HepG2 (cell line): ENCODE measurements around the gene NFS1. TPM values are rescaled to one million over a fixed set of nuclear protein-coding genes. Genes with fewer than 3 reads are reported as not detected.
A peak's percentile ranks its signal among the peaks of the same experiment; 100 is the strongest.

Source experiments
- BRF2 ChIP-seq: sonication (generic); formaldehyde crosslinking; IDR thresholded peaks from 2 replicates; pipeline ENCODE4 v1.8.1; 2022; ENCODE audit warnings: mild to moderate bottlenecking, missing genetic modification reagents
- DR1 ChIP-seq: sonication (generic); formaldehyde crosslinking; IDR thresholded peaks from 2 replicates; pipeline ENCODE4 v1.8.0; 2021; ENCODE audit warnings: mild to moderate bottlenecking, missing genetic modification reagents, inconsistent platforms
- FOXA3 ChIP-seq: IDR thresholded peaks from 2 replicates; pipeline ENCODE4 v1.6.1; 2016; ENCODE audit warnings: missing genetic modification reagents, missing compliant biosample characterization
- GFI1 ChIP-seq: sonication (generic); formaldehyde crosslinking; IDR thresholded peaks from 2 replicates; pipeline ENCODE4 v1.5.0; 2020; ENCODE audit warnings: missing genetic modification reagents, mild to moderate bottlenecking, borderline replicate concordance
- HNF4G ChIP-seq, 2 experiments: sonication (generic) in 1 of 2; formaldehyde crosslinking in 1 of 2; IDR thresholded peaks; 2 replicates each; pipeline versions ENCODE4 v1.4.0 to v1.6.1; 2011 to 2020; ENCODE audit warnings: borderline replicate concordance in 2 of 2, low read depth in 2 of 2, mild to moderate bottlenecking in 2 of 2, low read length in 1 of 2, missing genetic modification reagents in 1 of 2, moderate library complexity in 1 of 2
- NFYC ChIP-seq: IDR thresholded peaks from 2 replicates; pipeline ENCODE4 v1.6.1; 2016; ENCODE audit warnings: missing genetic modification reagents, missing compliant biosample characterization
- RAD51 ChIP-seq: fragments of 450-650 bp; IDR thresholded peaks from 2 replicates; pipeline ENCODE4 v1.6.1; 2016; ENCODE audit warnings: borderline replicate concordance
- SMC3 ChIP-seq: IDR thresholded peaks from 2 replicates; pipeline ENCODE4 v1.6.1; 2011; ENCODE audit warnings: low read length, improper control_type of control experiment
- STAT5B ChIP-seq: sonication (generic); formaldehyde crosslinking; IDR thresholded peaks from 2 replicates; pipeline ENCODE4 v1.4.0; 2020; ENCODE audit warnings: missing genetic modification reagents
- ZNF282 ChIP-seq: fragments of 450-650 bp; IDR thresholded peaks from 2 replicates; pipeline ENCODE4 v1.6.1; 2018; ENCODE audit not compliant: partially characterized antibody
- ZNF329 ChIP-seq: sonication (generic); formaldehyde crosslinking; IDR thresholded peaks from 2 replicates; pipeline ENCODE4 v1.9.0; 2021; ENCODE audit warnings: low read depth, mild to moderate bottlenecking, missing genetic modification reagents
- ZNF44 ChIP-seq: sonication (generic); formaldehyde crosslinking; IDR thresholded peaks from 2 replicates; pipeline ENCODE4 v1.5.1; 2020; ENCODE audit warnings: mild to moderate bottlenecking, missing genetic modification reagents
- ZNF446 ChIP-seq: sonication (generic); formaldehyde crosslinking; IDR thresholded peaks from 2 replicates; pipeline ENCODE4 v1.5.0; 2020; ENCODE audit warnings: mild to moderate bottlenecking, missing genetic modification reagents
- ZNF550 ChIP-seq: sonication (generic); formaldehyde crosslinking; IDR thresholded peaks from 2 replicates; pipeline ENCODE4 v1.4.0; 2020; ENCODE audit warnings: mild to moderate bottlenecking, missing genetic modification reagents, borderline replicate concordance
- ZNF674 ChIP-seq: sonication (generic); formaldehyde crosslinking; IDR thresholded peaks from 2 replicates; pipeline ENCODE4 v1.5.0; 2020; ENCODE audit warnings: low read depth, mild to moderate bottlenecking, missing genetic modification reagents
- ZNF710 ChIP-seq: sonication (generic); formaldehyde crosslinking; IDR thresholded peaks from 2 replicates; pipeline ENCODE4 v1.5.0; 2020; ENCODE audit warnings: mild to moderate bottlenecking, missing genetic modification reagents, borderline replicate concordance
- ZNF775 ChIP-seq: sonication (generic); formaldehyde crosslinking; IDR thresholded peaks from 2 replicates; pipeline ENCODE4 v1.4.0; 2020; ENCODE audit warnings: missing genetic modification reagents, mild to moderate bottlenecking, moderate library complexity, borderline replicate concordance
- polyA plus RNA-seq, 8 experiments: library from polyadenylated mRNA; depleted of rRNA in 3 of 8; stranded (reverse) in 7 of 8; unstranded in 1 of 8; fragments of >200 nt; fragmentation: Illumina TruSeq in 4 of 8; extraction: Trizol in 4 of 8; gene quantifications; 2 replicates each; pipeline versions ENCODE4 v1.2.1 to v1.2.3, GENCODE V29; 2011 to 2016; ENCODE audit warnings: low read depth in 4 of 8, missing spikeins in 1 of 8, mixed read lengths in 1 of 8; ENCODE audit not compliant: insufficient read depth in 1 of 8
- total RNA-seq, 5 experiments: library from RNA; depleted of rRNA; stranded (reverse); fragments of >200 nt; fragmentation: Illumina TruSeq; extraction: Trizol; gene quantifications; 2 replicates each; pipeline ENCODE4 v1.2.3, GENCODE V29; 2016; ENCODE audit warnings: low read depth in 1 of 5
- TF ChIP-seq, protein P1 (sequence below): sonication (generic); formaldehyde crosslinking; IDR thresholded peaks from 2 replicates; pipeline ENCODE4 v1.5.0; 2020; ENCODE audit warnings: mild to moderate bottlenecking, missing genetic modification reagents
- TF ChIP-seq, protein P2 (sequence below): sonication (generic); formaldehyde crosslinking; IDR thresholded peaks from 2 replicates; pipeline ENCODE4 v1.4.0; 2020; ENCODE audit warnings: missing genetic modification reagents, borderline replicate concordance
- TF ChIP-seq, protein P3 (sequence below): sonication (generic); formaldehyde crosslinking; IDR thresholded peaks from 2 replicates; pipeline ENCODE4 v1.4.0; 2020; ENCODE audit warnings: mild to moderate bottlenecking, low read depth, missing genetic modification reagents

NFS1 gene
- total and polyA plus RNA-seq, 2 of the 13 experiments (the other 11 are each of a cell fraction or from before 2014, with no cell fraction given), result 65.9 to 88.1 TPM

DNA sequence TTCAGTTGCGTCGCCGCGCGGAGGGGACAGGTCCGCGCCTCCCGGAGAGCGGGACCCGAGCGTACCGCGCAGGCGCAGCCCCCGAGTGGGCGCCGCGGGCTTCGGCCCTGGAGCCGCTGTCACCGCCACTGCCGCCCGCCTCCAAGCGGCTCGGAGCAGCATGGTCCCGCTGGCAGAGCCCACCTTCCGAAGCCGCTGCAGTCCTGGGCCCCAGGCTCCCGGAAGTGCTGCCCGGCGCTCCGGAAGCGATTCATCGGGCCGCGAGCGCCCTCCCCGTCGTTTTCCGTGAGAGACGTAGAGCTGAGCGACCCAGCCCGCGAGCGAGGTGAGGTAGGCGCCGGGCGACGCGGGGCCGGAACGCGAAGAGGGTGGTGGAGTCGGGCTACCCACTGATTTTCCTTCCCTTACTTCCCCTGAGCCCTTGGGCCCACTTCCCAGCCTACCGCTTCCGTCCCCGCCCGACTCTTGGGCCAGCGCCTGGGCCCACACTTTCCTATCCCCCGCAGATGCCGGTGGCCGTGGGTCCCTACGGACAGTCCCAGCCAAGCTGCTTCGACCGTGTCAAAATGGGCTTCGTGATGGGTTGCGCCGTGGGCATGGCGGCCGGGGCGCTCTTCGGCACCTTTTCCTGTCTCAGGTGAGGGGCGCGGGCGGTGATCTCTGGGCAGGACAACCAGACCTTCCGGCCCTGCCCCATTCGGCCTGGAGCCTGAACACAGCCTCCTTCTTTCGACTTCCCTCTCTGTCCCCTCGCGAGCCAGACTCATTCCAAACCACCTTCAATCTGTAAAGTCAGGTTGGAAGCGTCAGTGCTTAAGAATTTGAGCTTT, at the start of gene NFS1, which contains the start of gene ROMO1 (continued):
- TF ChIP-seq ZNF674 (CRISPR knock-in tag) (no peak; the same call in none of the 2 replicates), ZNF44 (CRISPR knock-in tag) (peak; percentile 98), ZNF550 (CRISPR knock-in tag) (no peak; the same call in 1 of the 2 replicates), ZNF775 (CRISPR knock-in tag) (peak; percentile 94), STAT5B (CRISPR knock-in tag) (peak; percentile 87), DR1 (CRISPR knock-in tag) (peak; percentile 90), BRF2 (peak; percentile 96; the same call in 1 of the 2 replicates), RAD51 (no peak), GFI1 (CRISPR knock-in tag) (peak; percentile 90), FOXA3 (CRISPR knock-in tag) (peak; percentile 77), ZNF329 (CRISPR knock-in tag) (peak; percentile 91), ZNF710 (CRISPR knock-in tag) (peak; percentile 97), ZNF282 (no peak), ZNF446 (CRISPR knock-in tag) (peak; percentile 59), NFYC (CRISPR knock-in tag) (peak; percentile 60), SMC3 (no peak; the same call in 1 of the 2 replicates), HNF4G (IDR thresholded peaks at IDR 0.05; ENCODE audit: borderline replicate concordance, low read depth, low read length) (no peak), HNF4G (CRISPR knock-in tag; IDR thresholded peaks at IDR 0.05; ENCODE audit: borderline replicate concordance, low read depth) (peak; percentile 68; the same call in 1 of the 2 replicates)
- TF ChIP-seq, protein P1, sequence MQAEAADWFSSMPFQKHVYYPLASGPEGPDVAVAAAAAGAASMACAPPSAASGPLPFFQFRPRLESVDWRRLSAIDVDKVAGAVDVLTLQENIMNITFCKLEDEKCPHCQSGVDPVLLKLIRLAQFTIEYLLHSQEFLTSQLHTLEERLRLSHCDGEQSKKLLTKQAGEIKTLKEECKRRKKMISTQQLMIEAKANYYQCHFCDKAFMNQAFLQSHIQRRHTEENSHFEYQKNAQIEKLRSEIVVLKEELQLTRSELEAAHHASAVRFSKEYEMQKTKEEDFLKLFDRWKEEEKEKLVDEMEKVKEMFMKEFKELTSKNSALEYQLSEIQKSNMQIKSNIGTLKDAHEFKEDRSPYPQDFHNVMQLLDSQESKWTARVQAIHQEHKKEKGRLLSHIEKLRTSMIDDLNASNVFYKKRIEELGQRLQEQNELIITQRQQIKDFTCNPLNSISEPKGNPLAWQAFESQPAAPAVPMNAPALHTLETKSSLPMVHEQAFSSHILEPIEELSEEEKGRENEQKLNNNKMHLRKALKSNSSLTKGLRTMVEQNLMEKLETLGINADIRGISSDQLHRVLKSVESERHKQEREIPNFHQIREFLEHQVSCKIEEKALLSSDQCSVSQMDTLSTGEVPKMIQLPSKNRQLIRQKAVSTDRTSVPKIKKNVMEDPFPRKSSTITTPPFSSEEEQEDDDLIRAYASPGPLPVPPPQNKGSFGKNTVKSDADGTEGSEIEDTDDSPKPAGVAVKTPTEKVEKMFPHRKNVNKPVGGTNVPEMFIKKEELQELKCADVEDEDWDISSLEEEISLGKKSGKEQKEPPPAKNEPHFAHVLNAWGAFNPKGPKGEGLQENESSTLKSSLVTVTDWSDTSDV (CRISPR knock-in tag), result peak; percentile 81
- TF ChIP-seq, protein P2, sequence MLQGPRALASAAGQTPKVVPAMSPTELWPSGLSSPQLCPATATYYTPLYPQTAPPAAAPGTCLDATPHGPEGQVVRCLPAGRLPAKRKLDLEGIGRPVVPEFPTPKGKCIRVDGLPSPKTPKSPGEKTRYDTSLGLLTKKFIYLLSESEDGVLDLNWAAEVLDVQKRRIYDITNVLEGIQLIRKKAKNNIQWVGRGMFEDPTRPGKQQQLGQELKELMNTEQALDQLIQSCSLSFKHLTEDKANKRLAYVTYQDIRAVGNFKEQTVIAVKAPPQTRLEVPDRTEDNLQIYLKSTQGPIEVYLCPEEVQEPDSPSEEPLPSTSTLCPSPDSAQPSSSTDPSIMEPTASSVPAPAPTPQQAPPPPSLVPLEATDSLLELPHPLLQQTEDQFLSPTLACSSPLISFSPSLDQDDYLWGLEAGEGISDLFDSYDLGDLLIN (CRISPR knock-in tag), result peak; percentile 97
- TF ChIP-seq, protein P3, sequence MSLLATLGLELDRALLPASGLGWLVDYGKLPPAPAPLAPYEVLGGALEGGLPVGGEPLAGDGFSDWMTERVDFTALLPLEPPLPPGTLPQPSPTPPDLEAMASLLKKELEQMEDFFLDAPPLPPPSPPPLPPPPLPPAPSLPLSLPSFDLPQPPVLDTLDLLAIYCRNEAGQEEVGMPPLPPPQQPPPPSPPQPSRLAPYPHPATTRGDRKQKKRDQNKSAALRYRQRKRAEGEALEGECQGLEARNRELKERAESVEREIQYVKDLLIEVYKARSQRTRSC (CRISPR knock-in tag), result peak; percentile 99
